ENCODE measurements around the gene ZNF48. TPM values are rescaled to one million over a fixed set of nuclear protein-coding genes. Genes with fewer than 3 reads are reported as not detected.
A peak's percentile ranks its signal among the peaks of the same experiment; 100 is the strongest.

The ZNF48 gene
- polyA plus RNA-seq, 3 donors, result 15.0 to 16.5 (median 15.9) TPM

- DNase-seq, result no peak
Observed at GRCh38 chr16:30437511-30438046, 42.4 kb downstream of the ZNF48 start.

GRCh38 chr16:30438835-30439234 is 43.6 kb downstream of the ZNF48 start:
- no peak for DNase-seq

- no peak for DNase-seq
Observed at GRCh38 chr16:30439720-30440348, 44.6 kb downstream of the ZNF48 start.

GRCh38 chr16:30443631-30444030 is 48.4 kb downstream of the ZNF48 start:
- DNase-seq, result no peak

- no peak for DNase-seq
Observed at GRCh38 chr16:30444231-30445148, 49.3 kb downstream of the ZNF48 start.

- DNase-seq, result no peak
Observed at GRCh38 chr16:30445149-30445407, 49.9 kb downstream of the ZNF48 start.

- DNase-seq, result peak; percentile 97
Observed at GRCh38 chr16:30445408-30446202, 50.4 kb downstream of the ZNF48 start, which contains the start of gene SEPHS2. SEPHS2 (minus strand) TSS chr16:30445874; CDS start chr16:30445727, 147 bp downstream.

GRCh38 chr16:30446203-30446595 is 51.0 kb downstream of the ZNF48 start:
- no peak for DNase-seq

GRCh38 chr16:30447512-30448226 is 52.4 kb downstream of the ZNF48 start:
- DNase-seq, result no peak

- DNase-seq, result no peak
Observed at GRCh38 chr16:30449116-30449435, 53.9 kb downstream of the ZNF48 start.

Other genes with a start within 250 kb of the ZNF48 start
- 10 to 100 TPM in 1 of 3 donors, 1 to 10 TPM in 2; 9.2 to 15.1 (median 9.8) TPM for gene CORO1A, start 211.8 kb upstream of the ZNF48 start, polyA plus RNA-seq (ENCODE audit: insufficient read length in 3 of 3)
- 10 to 100 TPM; 32.5 to 43.1 (median 37.9) TPM for gene BOLA2B, start 201.8 kb upstream of the ZNF48 start, polyA plus RNA-seq (ENCODE audit: insufficient read length in 3 of 3)
- 10 to 100 TPM; 24.9 to 39.9 (median 35.5) TPM for gene SLX1A, start 201.5 kb upstream of the ZNF48 start, polyA plus RNA-seq (ENCODE audit: insufficient read length in 3 of 3)
- 10 to 100 TPM; 10.6 to 25.3 (median 16.6) TPM for gene SULT1A3, start 196.2 kb upstream of the ZNF48 start, polyA plus RNA-seq (ENCODE audit: insufficient read length in 3 of 3)
- 10 to 100 TPM in 2 of 3 donors, 1 to 10 TPM in 1; 3.4 to 37.4 (median 29.1) TPM for gene NPIPB13, start 146.9 kb upstream of the ZNF48 start, polyA plus RNA-seq (ENCODE audit: insufficient read length in 3 of 3)
- gene CD2BP2, start 40.1 kb upstream of the ZNF48 start, polyA plus RNA-seq (ENCODE audit: insufficient read length in 3 of 3), result 10 to 100 TPM; 54.6 to 62.3 (median 62.3) TPM
- gene TBC1D10B, start 24.9 kb upstream of the ZNF48 start, polyA plus RNA-seq (ENCODE audit: insufficient read length in 3 of 3), result 10 to 100 TPM; 37.9 to 46.2 (median 39.1) TPM
- gene MYL11, start 20.6 kb upstream of the ZNF48 start, polyA plus RNA-seq (ENCODE audit: insufficient read length in 3 of 3), result 1 to 10 TPM in 2 of 3 donors, under 1 TPM in 1; 0.70 to 5.1 (median 1.9) TPM
- 1 to 10 TPM; 2.6 to 2.8 (median 2.6) TPM for gene SEPTIN1, start 12.9 kb upstream of the ZNF48 start, polyA plus RNA-seq (ENCODE audit: insufficient read length in 3 of 3)
- gene ZNF771, start 12.2 kb downstream of the ZNF48 start, polyA plus RNA-seq (ENCODE audit: insufficient read length in 3 of 3), result 10 to 100 TPM in 1 of 3 donors, 1 to 10 TPM in 2; 7.7 to 11.1 (median 9.9) TPM
- gene DCTPP1, start 34.6 kb downstream of the ZNF48 start, polyA plus RNA-seq (ENCODE audit: insufficient read length in 3 of 3), result 10 to 100 TPM; 50.1 to 56.8 (median 54.9) TPM
- gene SEPHS2, start 50.5 kb downstream of the ZNF48 start, polyA plus RNA-seq (ENCODE audit: insufficient read length in 3 of 3), result 10 to 100 TPM; 95.6 to 96.4 (median 96.0) TPM
- 1 to 10 TPM; 1.9 to 2.1 (median 2.0) TPM for gene ITGAL, start 77.3 kb downstream of the ZNF48 start, polyA plus RNA-seq (ENCODE audit: insufficient read length in 3 of 3)
- gene ZNF768, start 131.1 kb downstream of the ZNF48 start, polyA plus RNA-seq (ENCODE audit: insufficient read length in 3 of 3), result 10 to 100 TPM; 58.5 to 70.4 (median 68.1) TPM
- 10 to 100 TPM; 10.1 to 11.3 (median 11.0) TPM for gene ZNF747, start 139.4 kb downstream of the ZNF48 start, polyA plus RNA-seq (ENCODE audit: insufficient read length in 3 of 3)
- gene ZNF764, start 163.0 kb downstream of the ZNF48 start, polyA plus RNA-seq (ENCODE audit: insufficient read length in 3 of 3), result 10 to 100 TPM; 13.3 to 18.8 (median 14.4) TPM
- gene ZNF688, start 176.3 kb downstream of the ZNF48 start, polyA plus RNA-seq (ENCODE audit: insufficient read length in 3 of 3), result 10 to 100 TPM; 14.2 to 19.7 (median 17.7) TPM
- 10 to 100 TPM; 21.3 to 36.9 (median 32.1) TPM for gene ZNF785, start 190.3 kb downstream of the ZNF48 start, polyA plus RNA-seq (ENCODE audit: insufficient read length in 3 of 3)
- 10 to 100 TPM; 14.8 to 16.2 (median 15.7) TPM for gene ZNF689, start 215.0 kb downstream of the ZNF48 start, polyA plus RNA-seq (ENCODE audit: insufficient read length in 3 of 3)

Measured in renal pelvis (tissue), 4 donors.